Prostate gland (tissue), 2 donors: ENCODE data around the gene MYO5A.

ENCODE experiments used
- POLR2A ChIP-seq: fragments of 450-650 bp; IDR thresholded peaks from one replicate; pipeline ENCODE4 v1.6.1; 2016; ENCODE audit warnings: antibody characterized with exemption, mild to moderate bottlenecking
- POLR2AphosphoS5 ChIP-seq: sonication (generic); formaldehyde crosslinking; IDR thresholded peaks from one replicate; pipeline ENCODE4 v1.6.1; 2017; ENCODE audit warnings: antibody characterized with exemption
- TF ChIP-seq, protein P1 (sequence below), 4 experiments: fragments of 200-600 bp in 2 of 4; fragments of 450-650 bp in 2 of 4; sonication (generic) in 2 of 4; IDR thresholded peaks; 1 replicate in 3 of 4; 2 replicates in 1 of 4; pipeline ENCODE4 v1.5.1; 2016 to 2019; ENCODE audit warnings: antibody characterized with exemption in 4 of 4, mild to moderate bottlenecking in 2 of 4, moderate library complexity in 2 of 4

DNA sequence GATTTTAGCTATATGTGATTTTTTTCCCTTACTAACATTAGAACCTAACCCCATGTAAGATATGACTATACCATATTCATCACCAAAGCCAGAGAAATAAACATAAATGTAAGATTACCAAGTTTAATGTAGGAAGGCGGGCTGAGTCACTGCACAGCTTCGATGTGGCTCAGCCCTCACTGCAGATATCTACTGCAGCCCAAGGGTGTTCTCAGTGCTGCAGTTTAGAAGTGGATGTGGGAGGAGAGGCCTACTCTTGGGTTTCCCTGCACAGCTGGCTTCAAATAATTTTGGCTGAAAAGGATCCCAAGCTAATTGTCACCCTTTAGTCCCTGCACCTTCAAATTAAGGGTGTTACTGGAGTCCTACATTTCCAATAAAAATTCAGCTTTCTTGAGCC lies 30.9 kb upstream of the MYO5A start:
- TF ChIP-seq, protein P1, sequence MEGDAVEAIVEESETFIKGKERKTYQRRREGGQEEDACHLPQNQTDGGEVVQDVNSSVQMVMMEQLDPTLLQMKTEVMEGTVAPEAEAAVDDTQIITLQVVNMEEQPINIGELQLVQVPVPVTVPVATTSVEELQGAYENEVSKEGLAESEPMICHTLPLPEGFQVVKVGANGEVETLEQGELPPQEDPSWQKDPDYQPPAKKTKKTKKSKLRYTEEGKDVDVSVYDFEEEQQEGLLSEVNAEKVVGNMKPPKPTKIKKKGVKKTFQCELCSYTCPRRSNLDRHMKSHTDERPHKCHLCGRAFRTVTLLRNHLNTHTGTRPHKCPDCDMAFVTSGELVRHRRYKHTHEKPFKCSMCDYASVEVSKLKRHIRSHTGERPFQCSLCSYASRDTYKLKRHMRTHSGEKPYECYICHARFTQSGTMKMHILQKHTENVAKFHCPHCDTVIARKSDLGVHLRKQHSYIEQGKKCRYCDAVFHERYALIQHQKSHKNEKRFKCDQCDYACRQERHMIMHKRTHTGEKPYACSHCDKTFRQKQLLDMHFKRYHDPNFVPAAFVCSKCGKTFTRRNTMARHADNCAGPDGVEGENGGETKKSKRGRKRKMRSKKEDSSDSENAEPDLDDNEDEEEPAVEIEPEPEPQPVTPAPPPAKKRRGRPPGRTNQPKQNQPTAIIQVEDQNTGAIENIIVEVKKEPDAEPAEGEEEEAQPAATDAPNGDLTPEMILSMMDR (IDR thresholded peaks at IDR 0.05): no peak
- TF ChIP-seq POLR2A (no peak), POLR2AphosphoS5 (no peak)
